Measurements from ENCODE around the gene ASTN2.

Gene ASTN2

GRCh38 chr9:117103438-117104110 is 311.3 kb downstream of the ASTN2 start:
- DNase-seq, result no peak

GRCh38 chr9:117101008-117101407 is 313.8 kb downstream of the ASTN2 start:
- DNase-seq, result no peak

- DNase-seq, result no peak
Measured at GRCh38 chr9:117098331-117098730, 316.5 kb downstream of the ASTN2 start.

- no peak for DNase-seq
Measured at GRCh38 chr9:117097761-117098160, 317.1 kb downstream of the ASTN2 start.

- no peak for DNase-seq
Measured at GRCh38 chr9:117096138-117096537, 318.7 kb downstream of the ASTN2 start.

GRCh38 chr9:117095081-117095480 is 319.8 kb downstream of the ASTN2 start:
- no peak for DNase-seq

DNA sequence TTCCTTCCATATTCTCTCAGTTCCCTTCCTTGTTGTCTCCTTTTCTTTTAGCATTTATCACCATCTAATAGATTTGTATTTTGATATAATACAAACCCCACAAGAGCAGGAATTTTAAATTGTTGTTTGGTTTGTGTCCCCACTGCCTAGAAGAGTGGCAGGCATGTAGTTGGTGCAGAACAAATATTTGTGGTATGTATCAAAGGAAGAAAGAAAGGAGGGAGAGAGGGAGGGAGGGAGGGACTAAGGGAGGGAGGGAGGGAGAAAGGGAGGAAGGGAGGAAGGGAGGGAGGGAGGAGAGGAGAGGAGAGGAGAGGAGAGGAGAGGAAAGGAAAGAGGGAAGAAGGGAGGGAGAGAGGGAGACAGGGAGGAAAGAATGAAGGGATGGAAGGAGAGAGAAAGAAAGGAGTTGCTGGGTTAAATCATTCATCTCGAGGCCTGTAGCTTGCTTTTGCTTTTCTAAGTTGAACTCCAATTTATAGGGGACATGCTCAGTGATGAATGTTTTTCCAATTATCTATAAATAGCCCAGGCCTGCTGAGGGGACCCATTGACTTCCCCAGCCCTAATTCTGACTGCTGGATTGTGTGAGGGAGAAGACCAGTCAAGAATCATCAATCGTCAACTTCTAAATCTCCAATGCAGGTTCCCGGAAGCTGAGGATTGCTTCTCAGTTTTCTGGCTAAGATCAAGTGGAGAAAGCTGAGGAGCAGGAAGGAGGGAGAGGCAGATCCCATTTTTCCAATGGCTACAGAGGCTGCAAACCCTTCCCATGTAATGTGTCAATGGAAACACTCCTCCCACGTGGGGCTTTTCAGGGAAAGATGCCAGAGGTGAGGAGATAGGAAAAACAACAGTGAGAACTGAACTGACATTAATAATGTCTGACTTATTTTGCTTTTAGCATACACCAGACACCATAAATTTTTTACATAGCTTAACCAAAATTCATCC is 320.7 kb downstream of the ASTN2 start:
- no peak for DNase-seq

DNA sequence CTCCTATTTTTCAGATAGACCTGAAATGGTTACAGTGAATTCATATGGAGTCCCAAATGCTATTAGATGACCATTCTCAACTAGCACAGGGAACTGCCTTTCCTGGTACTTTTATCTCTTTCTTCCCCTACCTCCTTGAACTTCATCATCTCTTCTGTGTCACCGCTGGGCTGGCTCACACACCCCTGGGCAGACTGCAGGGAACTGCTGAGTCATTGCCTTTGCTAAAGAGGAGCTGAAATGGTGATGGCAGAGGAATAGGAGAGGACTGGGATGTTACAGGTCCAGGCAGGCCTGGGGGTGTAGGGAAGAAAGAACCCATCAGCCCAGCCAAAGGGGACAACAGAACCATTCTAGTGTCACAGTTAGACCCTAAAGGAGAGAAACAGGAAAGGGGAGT is 322.3 kb downstream of the ASTN2 start:
- DNase-seq, result no peak

GRCh38 chr9:117091529-117091928 is 323.3 kb downstream of the ASTN2 start:
- DNase-seq, result no peak

- DNase-seq, result no peak
Measured at GRCh38 chr9:117088786-117089185, 326.1 kb downstream of the ASTN2 start.

GRCh38 chr9:117088140-117088539 is 326.7 kb downstream of the ASTN2 start:
- DNase-seq, result no peak

- DNase-seq, result no peak
Measured at GRCh38 chr9:117084221-117084620, 330.6 kb downstream of the ASTN2 start.

- no peak for DNase-seq
Measured at GRCh38 chr9:117083559-117083958, 331.3 kb downstream of the ASTN2 start.

- no peak for DNase-seq
Measured at GRCh38 chr9:117081641-117082317, 333.1 kb downstream of the ASTN2 start.

DNA sequence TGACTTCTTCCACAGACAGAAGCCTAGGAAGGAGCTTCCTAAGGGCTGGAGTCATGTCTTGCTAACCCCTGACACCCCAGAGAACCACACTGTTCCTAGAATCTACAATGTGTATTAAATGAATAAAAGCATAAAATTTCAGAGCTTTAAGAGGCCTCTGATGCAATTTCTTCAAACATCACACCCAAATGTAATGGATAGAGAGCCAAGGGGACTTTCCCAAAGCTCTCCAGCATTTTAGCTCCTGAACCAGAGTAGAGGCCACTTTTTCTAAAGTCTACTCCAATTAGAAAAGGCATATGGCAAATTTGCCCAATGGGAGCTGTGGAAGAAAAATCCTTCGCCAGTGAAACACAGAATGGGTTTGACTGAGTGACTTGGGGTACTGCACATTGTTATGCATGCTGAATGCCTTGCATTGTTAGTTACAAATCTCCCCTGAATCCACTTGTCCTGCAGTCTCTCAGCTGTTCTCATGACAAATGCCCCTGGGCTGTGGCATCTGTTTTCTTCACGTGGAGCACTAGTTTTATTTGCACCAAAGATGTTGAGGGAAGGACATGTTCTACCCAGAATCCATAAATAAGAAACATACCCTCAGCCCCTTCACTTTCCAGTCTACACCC is 334.0 kb downstream of the ASTN2 start:
- DNase-seq, result no peak

DNA sequence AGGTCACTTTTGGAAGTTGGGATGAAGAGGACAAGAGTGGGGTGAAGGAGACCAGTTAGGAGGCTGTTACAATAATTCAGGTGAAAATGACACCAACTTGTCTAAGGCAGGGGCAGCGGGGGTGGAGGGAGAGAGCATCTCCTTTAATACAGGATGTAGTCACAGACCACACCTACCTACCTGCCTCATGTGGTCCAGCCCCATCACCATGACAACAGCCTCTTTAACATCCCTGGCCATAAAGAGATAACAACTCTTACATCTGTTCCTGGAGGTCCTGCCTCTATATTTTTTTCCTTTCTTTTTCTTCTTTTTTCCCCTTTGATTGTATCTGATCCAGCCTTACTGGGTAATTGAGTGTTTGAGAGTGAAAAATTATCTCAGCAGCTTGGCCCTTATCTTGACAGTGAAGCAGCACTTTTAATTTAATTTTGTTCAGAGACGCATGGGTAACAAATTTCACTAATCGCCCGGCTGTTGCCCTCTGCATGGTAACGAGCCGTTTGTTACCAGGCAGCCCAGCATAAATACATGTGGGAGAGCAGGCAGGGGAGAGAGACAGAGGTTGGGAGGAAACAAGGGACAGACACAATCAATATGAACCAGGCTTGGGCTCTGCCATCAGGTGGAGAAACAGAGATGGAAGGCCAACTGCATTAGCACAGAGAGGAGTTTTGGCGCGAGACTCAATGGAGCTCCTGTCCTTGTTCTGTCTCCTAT is 338.1 kb downstream of the ASTN2 start:
- DNase-seq, result no peak

GRCh38 chr9:117075636-117076035 is 339.2 kb downstream of the ASTN2 start:
- DNase-seq, result no peak

DNA sequence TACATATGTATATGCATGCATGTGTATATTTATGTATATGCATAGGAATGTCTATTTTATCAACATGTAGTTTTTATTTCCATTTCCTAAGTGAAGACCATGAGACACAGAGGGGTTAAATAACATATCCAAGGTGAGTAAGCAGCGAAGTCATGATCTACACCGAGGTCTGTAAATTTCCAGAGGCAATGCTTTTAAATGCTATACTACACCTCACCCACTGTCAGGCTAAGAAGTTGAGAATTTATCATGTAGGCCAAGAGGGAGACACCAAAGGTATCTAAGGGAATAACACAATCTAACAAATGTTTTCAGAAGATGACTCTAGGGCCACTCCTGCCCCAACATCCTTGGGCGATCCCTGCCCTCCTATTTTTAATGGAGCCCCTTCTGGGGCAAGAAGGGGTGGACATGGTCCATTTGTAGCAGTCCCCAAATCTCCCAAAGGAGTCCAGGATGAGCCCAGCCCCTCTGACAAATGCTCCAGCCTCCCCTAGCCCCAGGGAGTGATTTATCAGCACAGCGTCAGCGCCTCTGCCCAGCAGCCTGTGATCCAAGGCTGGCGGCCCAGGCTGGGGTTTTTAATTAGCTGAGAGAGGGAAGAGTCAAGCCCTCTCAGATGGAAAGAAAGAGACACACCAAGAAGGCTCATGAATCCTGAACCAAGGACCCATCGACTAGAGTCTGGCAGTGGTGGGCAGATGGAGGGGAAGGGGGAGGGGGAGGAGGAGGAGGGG is 339.9 kb downstream of the ASTN2 start:
- DNase-seq, result no peak

DNA sequence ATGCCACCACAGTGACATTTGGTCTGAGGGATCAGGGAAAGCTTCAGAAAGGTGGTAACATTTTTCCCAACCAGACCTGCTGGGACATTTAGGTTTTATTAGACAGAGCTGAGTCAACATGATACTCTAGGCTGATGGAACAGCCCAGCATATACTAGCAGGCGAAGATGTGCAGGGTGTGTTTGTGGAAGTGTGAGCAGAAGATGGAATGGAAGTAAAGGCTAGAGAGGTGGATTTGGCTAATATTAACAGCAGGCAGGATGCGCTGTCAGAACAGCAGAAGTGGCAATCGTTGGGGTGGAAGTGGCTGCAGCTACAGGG is 340.6 kb downstream of the ASTN2 start:
- DNase-seq, result no peak

GRCh38 chr9:117073539-117074341 is 341.1 kb downstream of the ASTN2 start:
- DNase-seq, result no peak

- DNase-seq, result no peak
Measured at GRCh38 chr9:117073071-117073470, 341.8 kb downstream of the ASTN2 start.

Measured in SW 1271 (cell line).